Endothelial cell (in vitro differentiated cells): Measurements from ENCODE around the gene PI4KB. TPM values are rescaled to one million over a fixed set of nuclear protein-coding genes. Genes with fewer than 3 reads are reported as not detected.

Experiments
- DNase-seq: peaks from one replicate; pipeline ENCODE4 v3.0.0; 2021; ENCODE audit warnings: low spot score
- H3K27ac Mint-ChIP-seq: one replicate; pipeline ENCODE4 v1.8.0; 2021; ENCODE audit warnings: mixed read lengths, inconsistent platforms; ENCODE audit not compliant: unreplicated experiment
- H3K27me3 Mint-ChIP-seq: one replicate; pipeline ENCODE4 v1.8.0; 2021; ENCODE audit warnings: mild to moderate bottlenecking, moderate library complexity, mixed read lengths, inconsistent platforms; ENCODE audit not compliant: unreplicated experiment
- H3K36me3 Mint-ChIP-seq: one replicate; pipeline ENCODE4 v1.8.0; 2021; ENCODE audit warnings: mild to moderate bottlenecking, low read depth, mixed read lengths, inconsistent platforms; ENCODE audit not compliant: unreplicated experiment
- H3K4me1 Mint-ChIP-seq: one replicate; pipeline ENCODE4 v1.8.0; 2021; ENCODE audit warnings: mild to moderate bottlenecking, mixed read lengths, inconsistent platforms; ENCODE audit not compliant: unreplicated experiment
- H3K4me3 Mint-ChIP-seq: one replicate; pipeline ENCODE4 v1.8.0; 2021; ENCODE audit warnings: mild to moderate bottlenecking, mixed read lengths, inconsistent platforms; ENCODE audit not compliant: unreplicated experiment
- H3K9me3 Mint-ChIP-seq: one replicate; pipeline ENCODE4 v1.8.0; 2021; ENCODE audit warnings: mixed read lengths, inconsistent platforms; ENCODE audit not compliant: unreplicated experiment
- CTCF ChIP-seq: fragments of 200-600 bp; sonication (generic); IDR thresholded peaks from one replicate; pipeline ENCODE4 v1.5.0; 2021; ENCODE audit warnings: antibody characterized with exemption; ENCODE audit not compliant: unreplicated experiment
- total RNA-seq: library from RNA; stranded (reverse); fragmentation: NEBNext Ultra II Directional; extraction: Animal tissue kit (Norgen Biotek cat#: 25700); gene quantifications from one replicate; pipeline ENCODE4 v1.2.1, GENCODE V29; 2021; ENCODE audit not compliant: unreplicated experiment

Gene PI4KB
- total RNA-seq, 1 donor from 2014 or later, result 50.3 TPM

GRCh38 chr1:151246786-151247185, 80.4 kb downstream of the PI4KB start:
- no peak for TF ChIP-seq CTCF
- peaks cover 40% of the 10 kb centered on the region for H3K36me3 Mint-ChIP-seq

DNA sequence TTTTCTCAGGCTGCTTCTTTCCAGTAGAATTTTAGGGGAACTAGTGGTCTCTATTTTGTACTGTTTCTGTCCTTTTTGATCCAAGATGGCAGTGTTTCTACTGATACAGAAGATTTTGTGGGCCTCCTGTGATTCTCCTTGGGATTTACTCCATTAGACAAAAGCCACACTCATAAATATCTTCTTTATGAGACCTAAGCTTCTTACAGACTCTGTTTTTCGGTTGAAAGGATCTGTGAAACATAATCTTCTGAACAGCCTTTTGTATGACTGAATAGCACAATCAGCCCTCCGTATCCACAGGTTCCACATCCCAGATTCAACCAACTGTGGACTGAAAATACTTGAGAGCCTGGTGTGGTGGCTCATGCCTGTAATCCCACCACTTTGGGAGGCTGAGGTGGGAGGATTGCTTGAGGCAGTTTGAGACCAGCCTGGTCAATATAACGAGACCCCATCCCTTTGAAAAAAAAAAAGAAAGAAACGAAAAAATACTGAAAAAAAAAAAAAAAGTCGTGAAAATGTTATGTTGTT, 83.5 kb downstream of the PI4KB start:
- no peaks in the 10 kb centered on the region for H3K9me3 Mint-ChIP-seq
- DNase-seq, result no peak
- peaks cover 4% of the 10 kb centered on the region for H3K27me3 Mint-ChIP-seq
- H3K36me3 Mint-ChIP-seq, result peaks cover 50% of the 10 kb centered on the region
- H3K27ac Mint-ChIP-seq, result no peak overlapping the region
- H3K4me1 Mint-ChIP-seq, result no peaks in the 10 kb centered on the region
- no peak for TF ChIP-seq CTCF
- no peak overlapping the region for H3K4me3 Mint-ChIP-seq

More at GRCh38 chr1:151246786-151247185, 80.4 kb downstream of the PI4KB start:
- Mint-ChIP-seq H3K4me1 (no peaks in the 10 kb centered on the region), H3K27me3 (no peaks in the 10 kb centered on the region), H3K4me3 (peak overlapping the region; percentile 13), H3K27ac (no peak overlapping the region), H3K9me3 (no peaks in the 10 kb centered on the region)
- DNase-seq, result no peak

DNA sequence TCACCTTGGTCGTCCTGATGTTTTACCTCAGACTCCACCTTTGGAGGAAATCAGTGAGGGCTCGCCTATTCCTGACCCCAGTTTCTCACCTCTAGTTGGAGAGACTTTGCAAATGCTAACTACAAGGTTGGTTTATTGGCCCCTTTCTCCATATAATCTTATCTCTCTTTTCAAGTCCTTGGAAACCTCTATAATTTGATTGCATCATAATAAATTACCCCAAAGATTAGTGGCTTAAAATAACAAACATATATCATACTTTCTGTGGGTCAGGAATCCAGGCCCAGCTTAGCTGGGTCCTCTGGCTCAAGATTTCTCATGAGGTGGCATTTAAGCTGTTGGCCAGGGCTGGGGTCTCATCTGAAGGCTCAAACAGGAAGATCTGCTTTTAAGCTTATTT, 84.8 kb downstream of the PI4KB start:
- no peak for DNase-seq
- Mint-ChIP-seq H3K4me1 (no peaks in the 10 kb centered on the region), H3K36me3 (peaks cover 55% of the 10 kb centered on the region), H3K27ac (peak overlapping the region; percentile 37), H3K4me3 (peak overlapping the region; percentile 47), H3K9me3 (no peaks in the 10 kb centered on the region), H3K27me3 (peaks cover 4% of the 10 kb centered on the region)
- TF ChIP-seq CTCF, result no peak

Other genes with a start within 250 kb of the PI4KB start
- 214 TPM for gene SEMA6C, start 180.8 kb downstream of the PI4KB start, total RNA-seq
- gene TNFAIP8L2, start 170.8 kb downstream of the PI4KB start, total RNA-seq, result 1.6 TPM
- 7.5 TPM for gene LYSMD1, start 161.5 kb downstream of the PI4KB start, total RNA-seq
- 48.3 TPM for gene SCNM1, start 161.3 kb downstream of the PI4KB start, total RNA-seq
- 1.1 TPM for gene TMOD4, start 151.4 kb downstream of the PI4KB start, total RNA-seq
- 83.5 TPM for gene VPS72, start 137.2 kb downstream of the PI4KB start, total RNA-seq
- 75.9 TPM for gene PIP5K1A, start 128.9 kb downstream of the PI4KB start, total RNA-seq
- 186 TPM for gene PSMD4, start 72.7 kb downstream of the PI4KB start, total RNA-seq
- gene ZNF687, start 45.1 kb downstream of the PI4KB start, total RNA-seq, result 29.9 TPM
- 51.6 TPM for gene RFX5, start 19.8 kb upstream of the PI4KB start, total RNA-seq
- gene SELENBP1, start 45.3 kb upstream of the PI4KB start, total RNA-seq, result 15.6 TPM
- gene PSMB4, start 72.2 kb upstream of the PI4KB start, total RNA-seq, result 322 TPM
- gene POGZ, start 132.1 kb upstream of the PI4KB start, total RNA-seq, result 132 TPM
- 50.7 TPM for gene CGN, start 184.0 kb upstream of the PI4KB start, total RNA-seq
- gene TUFT1, start 212.9 kb upstream of the PI4KB start, total RNA-seq, result 11.2 TPM